ENCODE data around the gene WAPL.

DNA sequence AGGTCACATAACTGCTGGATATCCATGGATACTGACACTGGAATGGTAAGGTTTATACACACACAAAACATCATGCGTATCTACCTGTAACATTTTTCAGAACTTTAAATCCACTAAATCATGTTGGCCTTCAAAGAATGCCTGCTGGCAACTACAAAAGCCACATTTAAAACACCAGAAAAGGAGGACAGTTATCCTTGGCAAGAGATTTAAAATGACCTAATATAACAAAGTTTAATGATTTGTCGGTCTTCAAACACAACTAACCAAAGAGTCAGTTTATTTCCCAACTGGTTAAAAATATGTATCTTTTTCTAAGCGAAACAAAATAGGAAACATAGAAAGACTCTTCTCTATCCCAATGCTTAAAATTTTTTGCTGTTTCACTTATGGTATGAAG is 24.0 kb downstream of the WAPL start:
- TF ChIP-seq, protein P1, sequence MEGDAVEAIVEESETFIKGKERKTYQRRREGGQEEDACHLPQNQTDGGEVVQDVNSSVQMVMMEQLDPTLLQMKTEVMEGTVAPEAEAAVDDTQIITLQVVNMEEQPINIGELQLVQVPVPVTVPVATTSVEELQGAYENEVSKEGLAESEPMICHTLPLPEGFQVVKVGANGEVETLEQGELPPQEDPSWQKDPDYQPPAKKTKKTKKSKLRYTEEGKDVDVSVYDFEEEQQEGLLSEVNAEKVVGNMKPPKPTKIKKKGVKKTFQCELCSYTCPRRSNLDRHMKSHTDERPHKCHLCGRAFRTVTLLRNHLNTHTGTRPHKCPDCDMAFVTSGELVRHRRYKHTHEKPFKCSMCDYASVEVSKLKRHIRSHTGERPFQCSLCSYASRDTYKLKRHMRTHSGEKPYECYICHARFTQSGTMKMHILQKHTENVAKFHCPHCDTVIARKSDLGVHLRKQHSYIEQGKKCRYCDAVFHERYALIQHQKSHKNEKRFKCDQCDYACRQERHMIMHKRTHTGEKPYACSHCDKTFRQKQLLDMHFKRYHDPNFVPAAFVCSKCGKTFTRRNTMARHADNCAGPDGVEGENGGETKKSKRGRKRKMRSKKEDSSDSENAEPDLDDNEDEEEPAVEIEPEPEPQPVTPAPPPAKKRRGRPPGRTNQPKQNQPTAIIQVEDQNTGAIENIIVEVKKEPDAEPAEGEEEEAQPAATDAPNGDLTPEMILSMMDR (IDR thresholded peaks at IDR 0.05; ENCODE audit: insufficient read depth, low read depth, low read length), result no peak
- no peak for TF ChIP-seq EZH2 (IDR thresholded peaks at IDR 0.05; ENCODE audit: insufficient read depth, low read length)
